Parathyroid adenoma (tissue), 2 donors: Measurements from ENCODE around the gene CNTN4.

Experiments used
- H2AFZ ChIP-seq: fragments of 300-600 bp; sonication (generic); one replicate; pipeline ENCODE4 v1.7.0; 2017; ENCODE audit warnings: antibody characterized with exemption, mild to moderate bottlenecking
- H3K27ac ChIP-seq: fragments of 300-600 bp; sonication (generic); one replicate; pipeline ENCODE4 v1.7.0; 2017
- H3K27me3 ChIP-seq: fragments of 300-600 bp; sonication (generic); one replicate; pipeline ENCODE4 v1.7.0; 2017; ENCODE audit warnings: low read length; ENCODE audit not compliant: control insufficient read depth, insufficient read depth
- H3K36me3 ChIP-seq: fragments of 300-600 bp; sonication (generic); one replicate; pipeline ENCODE4 v1.7.0; 2017; ENCODE audit warnings: low read length; ENCODE audit not compliant: control insufficient read depth, insufficient read depth
- H3K4me1 ChIP-seq: fragments of 300-600 bp; sonication (generic); one replicate; pipeline ENCODE4 v1.7.0; 2017; ENCODE audit warnings: control low read depth
- H3K4me2 ChIP-seq: fragments of 300-600 bp; sonication (generic); one replicate; pipeline ENCODE4 v1.7.0; 2017; ENCODE audit warnings: low read length
- H3K4me3 ChIP-seq: fragments of 300-600 bp; sonication (generic); one replicate; pipeline ENCODE4 v1.7.0; 2017; ENCODE audit warnings: low read depth, low read length
- H3K79me2 ChIP-seq: fragments of 300-600 bp; sonication (generic); one replicate; pipeline ENCODE4 v1.7.0; 2017; ENCODE audit warnings: control low read depth
- H3K9ac ChIP-seq: fragments of 300-600 bp; sonication (generic); one replicate; pipeline ENCODE4 v1.7.0; 2017; ENCODE audit warnings: mild to moderate bottlenecking
- H3K9me3 ChIP-seq: fragments of 300-600 bp; sonication (generic); one replicate; pipeline ENCODE4 v1.7.0; 2017; ENCODE audit warnings: low read length; ENCODE audit not compliant: control insufficient read depth
- CTCF ChIP-seq: fragments of 300-600 bp; sonication (generic); IDR thresholded peaks from one replicate; pipeline ENCODE4 v1.7.0; 2017; ENCODE audit warnings: antibody characterized with exemption, mild to moderate bottlenecking
- donor health status: primary hyperparathyroidism.

CNTN4 gene

GRCh38 chr3:2452249-2452648 lies 353.6 kb downstream of the CNTN4 start:
- H3K27ac ChIP-seq = peak overlapping the region; percentile 36
- TF ChIP-seq CTCF = no peak
- H3K4me1 ChIP-seq = peaks cover 26% of the 10 kb centered on the region
- H3K4me3 ChIP-seq = no peak overlapping the region
- peak overlapping the region; percentile 51 for H2AFZ ChIP-seq
- no peaks in the 10 kb centered on the region for H3K79me2 ChIP-seq
- no peak overlapping the region for H3K4me2 ChIP-seq
- no peak overlapping the region for H3K9ac ChIP-seq
- H3K9me3 ChIP-seq = no peaks in the 10 kb centered on the region
- H3K36me3 ChIP-seq = no peaks in the 10 kb centered on the region
- H3K27me3 ChIP-seq = no peaks in the 10 kb centered on the region

GRCh38 chr3:2454865-2455264 lies 356.2 kb downstream of the CNTN4 start:
- no peak for TF ChIP-seq CTCF

GRCh38 chr3:2456788-2457187 lies 358.1 kb downstream of the CNTN4 start:
- Histone ChIP-seq H3K9me3 (no peaks in the 10 kb centered on the region), H3K79me2 (no peaks in the 10 kb centered on the region), H3K4me3 (no peak overlapping the region), H2AFZ (no peak overlapping the region), H3K36me3 (no peaks in the 10 kb centered on the region), H3K4me1 (peaks cover 53% of the 10 kb centered on the region), H3K9ac (no peak overlapping the region), H3K27ac (no peak overlapping the region), H3K27me3 (no peaks in the 10 kb centered on the region), H3K4me2 (no peak overlapping the region)
- TF ChIP-seq CTCF = no peak

More at GRCh38 chr3:2454865-2455264, 356.2 kb downstream of the CNTN4 start:
- Histone ChIP-seq H2AFZ (no peak overlapping the region), H3K9me3 (no peaks in the 10 kb centered on the region), H3K4me1 (peaks cover 50% of the 10 kb centered on the region), H3K9ac (no peak overlapping the region), H3K4me3 (no peak overlapping the region), H3K4me2 (no peak overlapping the region), H3K36me3 (no peaks in the 10 kb centered on the region), H3K27ac (no peak overlapping the region), H3K79me2 (no peaks in the 10 kb centered on the region), H3K27me3 (no peaks in the 10 kb centered on the region)

GRCh38 chr3:2458816-2459215 lies 360.1 kb downstream of the CNTN4 start:
- H3K9me3 ChIP-seq = no peaks in the 10 kb centered on the region
- H3K4me2 ChIP-seq = no peak overlapping the region
- no peaks in the 10 kb centered on the region for H3K36me3 ChIP-seq
- no peak overlapping the region for H2AFZ ChIP-seq
- no peak for TF ChIP-seq CTCF
- no peak overlapping the region for H3K4me3 ChIP-seq
- peak overlapping the region; percentile 74 for H3K27ac ChIP-seq
- H3K79me2 ChIP-seq = no peaks in the 10 kb centered on the region
- no peaks in the 10 kb centered on the region for H3K27me3 ChIP-seq
- no peak overlapping the region for H3K9ac ChIP-seq
- peaks cover 41% of the 10 kb centered on the region for H3K4me1 ChIP-seq

GRCh38 chr3:2465842-2466241 lies 367.2 kb downstream of the CNTN4 start:
- H3K4me1 ChIP-seq = peaks cover 3% of the 10 kb centered on the region
- no peak for TF ChIP-seq CTCF
- no peak overlapping the region for H3K27ac ChIP-seq
- no peak overlapping the region for H3K9ac ChIP-seq
- H3K9me3 ChIP-seq = no peaks in the 10 kb centered on the region
- no peak overlapping the region for H2AFZ ChIP-seq
- H3K27me3 ChIP-seq = no peaks in the 10 kb centered on the region
- H3K36me3 ChIP-seq = no peaks in the 10 kb centered on the region
- no peak overlapping the region for H3K4me2 ChIP-seq
- no peak overlapping the region for H3K4me3 ChIP-seq
- no peaks in the 10 kb centered on the region for H3K79me2 ChIP-seq
